ENCODE results near the gene PTPRG.
A peak's percentile ranks its signal among the peaks of the same experiment; 100 is the strongest.

PTPRG gene

DNA sequence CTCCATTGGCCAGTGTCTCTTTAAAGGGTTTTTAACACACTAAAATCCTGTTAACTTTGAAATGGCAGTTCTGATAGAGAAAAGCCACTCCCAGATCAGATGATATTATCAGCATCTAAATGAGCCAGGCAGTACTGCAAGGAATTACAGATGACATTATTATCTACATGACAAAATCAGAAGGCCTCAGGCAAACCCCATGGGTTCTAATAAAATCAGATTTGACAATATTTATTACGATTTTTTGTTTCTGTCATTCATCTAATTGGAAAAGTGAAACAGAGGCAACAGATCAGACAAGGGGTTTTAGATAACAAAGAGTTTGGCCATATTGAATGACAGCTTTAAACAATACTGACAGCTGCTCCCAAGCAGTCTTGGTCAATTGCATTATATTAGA, 699.3 kb downstream of the PTPRG start:
- no peak for DNase-seq

DNA sequence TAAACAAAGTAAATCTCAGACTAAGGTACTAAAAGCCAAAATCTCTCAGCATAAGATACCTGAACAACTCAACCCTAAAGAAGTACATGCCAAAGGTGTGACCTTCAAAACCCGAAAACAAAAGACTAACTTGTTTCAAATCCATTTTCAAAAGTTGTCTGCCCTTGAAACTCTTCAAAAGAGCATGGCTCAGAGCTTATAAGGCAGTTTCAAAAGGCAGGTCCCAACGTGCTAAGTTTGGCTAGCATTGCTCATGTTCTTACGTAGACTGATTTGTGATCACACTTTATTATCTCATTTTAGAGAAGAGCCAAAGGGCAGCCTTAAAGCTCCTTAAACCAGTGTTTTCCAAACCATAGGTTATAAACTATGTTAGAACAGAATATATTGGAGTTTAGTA, 699.8 kb downstream of the PTPRG start:
- no peak for DNase-seq

DNA sequence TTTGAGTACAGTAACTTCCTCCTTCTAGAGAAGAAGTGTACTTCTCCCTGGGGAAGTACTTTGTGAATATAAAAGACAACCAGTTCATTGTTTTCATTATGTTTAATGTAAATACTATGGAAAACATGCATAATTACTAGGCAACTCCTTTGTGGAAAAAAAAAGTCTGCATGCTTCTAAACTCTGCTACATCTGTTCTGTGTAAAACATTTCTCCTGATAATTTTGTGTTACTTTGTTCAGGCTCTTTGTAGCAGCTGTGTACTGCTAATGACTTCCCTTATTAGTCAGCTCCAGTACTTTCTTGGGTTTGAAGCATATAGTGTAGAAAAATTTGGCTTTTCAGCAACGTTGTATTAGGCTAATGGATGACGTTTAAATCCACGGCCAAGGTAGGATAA, 700.4 kb downstream of the PTPRG start:
- DNase-seq, result peak; percentile 11

DNA sequence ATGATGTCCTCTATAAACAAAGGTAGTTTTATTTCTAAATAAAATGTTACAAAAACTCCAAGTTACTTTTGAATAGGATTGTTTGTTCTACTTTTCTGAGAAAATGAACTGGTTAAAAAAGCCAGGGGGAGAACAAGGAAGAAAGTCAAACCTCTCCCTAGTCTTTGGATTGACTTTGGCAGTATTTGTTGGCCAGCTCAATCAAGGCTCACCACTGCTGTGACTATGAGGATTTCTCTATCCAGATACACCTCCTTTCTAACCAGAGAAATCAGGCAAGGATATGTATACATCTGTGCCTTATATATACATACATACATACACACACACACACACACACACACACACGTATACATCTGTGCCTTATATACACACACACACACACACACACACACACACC, 704.2 kb downstream of the PTPRG start:
- DNase-seq, result no peak

DNA sequence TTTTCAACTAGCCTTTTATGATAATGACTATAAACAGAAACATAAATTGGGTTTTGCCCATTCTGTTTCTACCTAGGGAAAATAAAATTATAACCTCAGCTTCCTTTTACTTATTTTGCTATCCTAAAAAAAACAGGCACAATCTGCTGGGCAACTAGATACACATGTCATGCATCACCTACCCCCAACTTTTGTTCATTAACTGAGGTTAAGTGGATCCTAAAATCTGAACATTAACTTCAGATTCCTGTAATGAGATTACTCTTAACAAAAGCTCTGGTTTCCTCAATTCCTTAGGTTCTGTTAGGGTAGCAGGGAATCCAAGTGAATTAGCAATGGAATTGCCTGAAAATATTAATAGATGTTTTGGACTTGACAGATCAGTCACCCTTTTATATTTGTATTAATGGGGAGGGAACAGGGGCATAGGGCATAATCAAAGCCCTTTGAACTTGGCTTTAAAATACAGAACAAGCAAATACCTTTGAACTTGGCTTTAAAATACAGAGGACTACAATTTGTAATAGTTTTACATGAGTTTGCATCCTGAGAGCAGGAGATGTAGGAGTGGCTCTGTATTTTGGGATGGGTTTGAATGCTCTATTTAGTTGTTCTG, 705.4 kb downstream of the PTPRG start:
- DNase-seq, result no peak

DNA sequence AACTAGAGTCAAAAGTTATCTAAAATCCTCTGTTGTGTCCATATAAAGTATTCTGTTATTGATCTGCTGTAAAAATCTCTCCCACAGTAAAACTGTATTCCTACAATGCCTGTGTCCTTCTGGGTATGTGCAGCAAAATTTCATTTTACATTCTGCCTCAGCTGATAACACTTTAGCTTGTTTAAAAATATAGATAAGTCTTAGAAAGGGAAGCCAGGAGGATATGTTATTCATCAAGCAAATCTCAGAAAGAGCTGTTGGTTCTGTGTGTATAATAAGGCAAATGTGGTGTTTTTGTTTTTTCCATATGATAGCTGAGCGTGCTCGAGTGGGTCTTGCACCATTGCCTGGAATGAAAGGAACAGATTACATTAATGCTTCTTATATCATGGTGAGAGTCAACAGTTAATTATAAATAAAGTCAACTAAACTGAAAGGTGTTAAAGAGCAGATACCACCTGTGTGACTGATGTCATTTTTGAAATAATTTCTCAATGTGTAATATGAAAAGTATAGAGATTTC, 715.3 kb downstream of the PTPRG start:
- DNase-seq, result no peak

DNA sequence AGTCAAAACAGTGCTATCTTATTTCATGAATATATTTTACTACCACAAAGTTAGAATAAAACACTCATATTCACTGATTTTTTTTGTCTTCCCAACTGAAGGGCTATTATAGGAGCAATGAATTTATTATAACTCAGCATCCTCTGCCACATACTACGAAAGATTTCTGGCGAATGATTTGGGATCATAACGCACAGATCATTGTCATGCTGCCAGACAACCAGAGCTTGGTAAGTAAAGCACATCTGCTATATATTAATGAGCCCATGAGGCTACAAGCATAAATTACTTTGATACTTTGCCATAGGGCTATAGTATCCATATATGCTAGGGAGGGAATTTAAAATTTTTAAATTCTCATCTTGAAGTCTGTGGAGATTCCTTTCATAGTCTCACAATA, 716.1 kb downstream of the PTPRG start:
- DNase-seq, result no peak

DNA sequence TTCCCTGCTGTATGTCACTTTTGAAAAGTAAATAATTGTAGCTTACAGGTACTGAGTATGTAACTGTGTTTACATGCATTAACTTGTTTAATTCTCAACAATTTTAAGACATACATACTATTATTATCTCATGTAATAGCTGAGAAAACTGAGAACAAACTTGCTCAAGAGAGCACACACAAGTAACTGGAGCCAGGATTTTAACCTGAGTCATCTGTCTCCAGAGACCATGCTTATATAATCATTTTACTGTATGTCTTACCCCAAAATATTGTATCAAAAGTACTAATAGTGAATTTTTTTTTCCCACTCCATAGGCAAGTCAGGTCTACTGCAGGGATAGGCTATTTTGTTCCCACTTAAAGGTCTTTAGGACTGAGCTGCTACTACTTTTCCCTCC, 716.6 kb downstream of the PTPRG start:
- DNase-seq, result no peak

DNA sequence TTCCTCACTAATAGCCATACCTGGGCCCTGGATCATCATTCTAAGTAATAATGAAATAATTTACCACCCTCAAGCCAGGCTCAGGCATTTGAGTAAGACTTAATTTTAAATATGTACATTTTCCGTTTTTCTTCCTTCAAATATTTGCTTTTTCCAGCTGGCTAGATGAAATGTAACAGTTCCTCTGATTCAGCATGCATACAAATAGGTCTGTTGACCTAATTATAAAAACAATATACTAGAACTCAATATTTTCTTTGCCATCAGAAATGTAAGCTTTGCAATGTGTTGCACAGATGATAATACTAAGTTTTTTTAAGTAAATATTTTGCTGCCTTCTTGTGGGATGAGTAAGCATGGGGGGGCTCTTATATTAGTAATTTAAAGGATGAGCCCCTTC, 720.4 kb downstream of the PTPRG start:
- DNase-seq, result no peak

DNA sequence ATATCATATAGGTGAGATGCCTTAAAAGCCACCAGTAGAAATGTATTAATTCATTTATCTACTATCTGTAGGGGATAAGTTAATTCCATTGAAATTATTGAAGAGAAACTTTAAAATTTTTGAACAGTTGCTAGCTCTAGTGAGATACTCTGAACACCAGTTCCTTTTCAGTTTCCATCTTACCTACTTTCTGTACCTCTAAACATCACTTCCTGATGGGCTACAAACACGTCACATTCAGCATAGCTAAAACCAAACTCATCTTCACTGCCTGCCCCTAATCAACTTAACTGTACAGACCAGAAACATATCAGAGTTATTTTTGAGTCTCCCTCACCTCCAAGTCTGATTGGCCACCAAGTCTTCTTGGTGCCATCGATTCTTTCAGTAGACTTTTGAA, 723.1 kb downstream of the PTPRG start:
- DNase-seq, result no peak

DNA sequence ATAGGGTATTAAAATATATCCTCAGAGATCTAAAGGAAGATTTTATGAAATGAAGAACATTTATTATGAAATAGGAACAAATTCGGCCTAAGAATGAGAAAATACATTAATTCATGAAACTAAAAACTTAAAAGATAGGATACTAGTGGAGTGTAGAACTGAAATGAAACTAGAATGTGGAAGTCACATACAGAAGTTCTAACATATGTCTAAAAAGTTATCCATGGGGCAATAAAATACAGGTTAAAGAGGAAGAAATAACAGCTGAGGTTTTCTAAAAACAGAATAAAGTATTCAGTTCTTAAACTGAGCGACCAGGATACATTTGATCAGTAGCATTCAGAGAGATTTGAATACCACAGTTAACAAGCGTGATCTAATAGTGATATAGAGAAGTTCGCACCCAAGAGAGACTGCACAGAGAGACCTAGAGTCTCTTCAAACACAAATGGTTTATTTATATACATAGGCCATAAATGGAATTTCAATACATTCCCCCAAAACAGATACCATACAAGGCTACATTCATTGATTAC, 726.1 kb downstream of the PTPRG start:
- DNase-seq, result no peak

DNA sequence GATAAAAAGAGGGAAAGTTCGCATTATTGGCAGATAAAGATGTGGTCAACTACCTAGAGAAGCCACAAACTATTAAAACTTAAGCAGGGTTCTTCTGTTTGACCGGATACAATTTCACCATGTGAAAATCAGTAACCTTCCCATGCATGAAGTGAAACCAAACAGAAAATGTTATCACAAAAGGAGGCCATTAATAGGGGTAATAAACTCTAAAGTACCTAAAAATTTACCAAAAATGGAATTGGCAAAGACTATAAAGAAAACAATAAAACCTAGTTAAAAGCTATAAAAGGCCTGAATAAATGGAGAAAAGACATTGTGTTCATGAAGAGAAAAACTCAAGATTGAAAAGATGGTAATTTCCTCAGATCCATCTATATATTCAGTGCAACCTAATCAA, 728.6 kb downstream of the PTPRG start:
- no peak for DNase-seq

DNA sequence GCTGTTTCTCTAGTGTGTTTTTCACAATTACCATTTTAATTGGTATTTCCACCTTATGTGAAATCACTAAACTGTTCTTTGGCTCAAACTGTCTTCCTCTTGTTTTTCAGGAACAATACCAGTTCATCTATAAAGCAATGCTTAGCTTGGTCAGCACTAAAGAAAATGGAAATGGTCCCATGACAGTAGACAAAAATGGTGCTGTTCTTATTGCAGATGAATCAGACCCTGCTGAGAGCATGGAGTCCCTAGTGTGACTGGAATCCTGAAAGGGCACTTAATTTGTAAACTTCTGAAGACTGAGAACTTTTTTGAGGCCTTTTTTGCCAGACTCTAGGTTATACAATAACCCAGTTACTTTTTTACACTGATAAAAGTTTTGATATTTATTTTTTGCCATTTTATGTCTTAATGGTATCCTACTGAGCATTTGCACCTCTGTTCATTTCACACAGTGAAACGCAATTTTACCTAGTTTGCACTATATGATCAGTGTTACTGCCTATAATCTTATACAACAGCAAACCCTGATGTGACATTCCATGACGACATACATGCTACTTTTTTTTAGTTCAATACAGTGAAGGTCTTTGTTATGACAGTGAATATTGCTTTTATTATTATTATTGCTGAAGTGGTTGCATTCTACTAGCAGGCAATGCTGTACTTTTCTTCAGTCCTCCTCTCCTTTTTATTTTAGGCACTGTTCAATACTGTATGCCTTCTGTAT, 731.8 kb downstream of the PTPRG start:
- no peak for DNase-seq

DNA sequence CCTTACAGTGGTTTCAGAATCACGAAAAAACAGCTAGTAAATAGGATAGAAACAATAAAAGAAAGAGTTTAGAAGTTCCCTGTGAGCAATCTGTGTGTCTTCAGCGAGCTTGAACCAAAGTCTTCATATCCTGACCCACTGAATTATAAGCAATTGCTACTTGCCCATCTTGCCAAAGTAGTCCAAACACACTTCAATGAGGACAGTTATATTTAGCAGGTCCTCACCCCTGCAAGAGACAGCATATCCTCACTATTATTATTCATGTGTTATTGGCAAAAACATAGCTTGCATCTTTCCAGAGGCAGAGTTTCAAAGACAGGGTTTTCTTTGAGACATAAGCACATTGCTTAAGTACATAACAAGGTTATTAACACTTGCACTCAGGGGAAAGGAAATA, 734.2 kb downstream of the PTPRG start:
- no peak for DNase-seq

DNA sequence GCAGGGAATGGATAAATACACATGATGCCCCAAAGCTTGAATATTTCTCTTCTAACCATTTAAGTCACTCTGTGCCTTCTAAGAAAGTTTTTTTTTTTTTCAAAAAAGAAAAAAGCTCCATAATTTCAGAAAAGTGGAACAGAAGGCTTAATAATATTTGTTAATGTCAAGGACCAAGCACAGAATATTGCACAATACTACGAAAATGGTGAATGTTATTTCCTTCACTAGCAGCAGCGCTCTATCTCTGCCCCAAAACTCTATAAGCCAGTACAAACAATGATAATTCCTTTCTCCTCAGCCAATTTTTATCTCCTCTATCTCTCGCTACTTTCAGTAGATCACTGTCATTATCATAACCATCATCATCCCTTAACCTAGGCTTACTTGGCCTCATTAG, 739.2 kb downstream of the PTPRG start:
- no peak for DNase-seq

DNA sequence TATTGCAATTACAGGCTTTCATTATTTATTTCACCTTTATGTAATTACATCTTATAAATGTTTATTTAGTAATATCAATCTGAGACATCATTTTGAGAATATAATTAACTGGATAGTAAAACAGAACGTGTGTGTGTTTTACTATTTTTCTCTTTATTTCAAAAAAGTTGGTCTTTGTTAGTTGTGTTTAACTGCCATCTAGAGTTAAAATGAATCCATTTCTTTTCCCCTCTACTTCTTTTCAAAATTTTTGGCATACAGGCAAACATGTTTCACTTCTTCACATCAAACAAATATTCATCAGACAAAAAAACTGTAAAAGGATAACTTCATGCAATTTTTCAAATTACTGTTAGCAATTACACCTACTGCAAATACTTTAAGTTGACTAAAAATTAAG, 750.8 kb downstream of the PTPRG start:
- DNase-seq, result no peak

DNA sequence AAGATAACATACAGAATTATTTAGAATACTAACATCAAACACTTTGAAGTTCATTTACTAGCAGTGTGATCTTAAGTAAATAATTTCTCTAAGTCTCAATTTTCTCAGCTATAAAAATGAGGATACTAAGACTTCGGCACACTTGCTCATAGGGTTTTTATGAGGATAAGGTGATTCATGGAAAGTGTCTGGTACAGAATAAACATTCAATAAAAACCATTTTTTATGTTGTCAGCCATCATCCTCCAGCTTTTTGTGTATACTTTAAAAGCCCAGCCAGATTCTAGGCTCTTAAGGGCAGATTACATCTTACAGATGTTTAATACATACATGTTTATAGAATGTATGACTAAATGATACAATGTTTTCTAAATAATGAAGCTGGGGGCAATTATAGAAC, 755.2 kb downstream of the PTPRG start:
- DNase-seq, result no peak

DNA sequence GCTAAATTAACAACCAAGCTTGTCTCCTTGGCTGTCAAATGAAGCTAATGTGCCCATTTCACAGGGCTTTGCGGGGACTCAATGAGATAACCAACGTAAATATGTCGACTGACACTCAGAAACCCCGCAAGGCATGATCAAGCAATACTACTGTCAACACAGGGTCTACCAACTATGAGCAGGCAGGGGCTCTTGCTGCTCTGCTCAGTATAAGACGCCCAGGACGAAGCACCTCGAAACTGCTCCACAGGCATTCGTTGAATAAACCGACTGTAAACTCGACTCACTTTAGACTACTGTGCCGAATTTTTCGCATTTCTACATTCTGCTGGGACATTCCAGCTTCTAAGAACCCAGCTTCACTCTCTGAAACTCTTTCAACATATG, 757.0 kb downstream of the PTPRG start:
- no peak for DNase-seq

DNA sequence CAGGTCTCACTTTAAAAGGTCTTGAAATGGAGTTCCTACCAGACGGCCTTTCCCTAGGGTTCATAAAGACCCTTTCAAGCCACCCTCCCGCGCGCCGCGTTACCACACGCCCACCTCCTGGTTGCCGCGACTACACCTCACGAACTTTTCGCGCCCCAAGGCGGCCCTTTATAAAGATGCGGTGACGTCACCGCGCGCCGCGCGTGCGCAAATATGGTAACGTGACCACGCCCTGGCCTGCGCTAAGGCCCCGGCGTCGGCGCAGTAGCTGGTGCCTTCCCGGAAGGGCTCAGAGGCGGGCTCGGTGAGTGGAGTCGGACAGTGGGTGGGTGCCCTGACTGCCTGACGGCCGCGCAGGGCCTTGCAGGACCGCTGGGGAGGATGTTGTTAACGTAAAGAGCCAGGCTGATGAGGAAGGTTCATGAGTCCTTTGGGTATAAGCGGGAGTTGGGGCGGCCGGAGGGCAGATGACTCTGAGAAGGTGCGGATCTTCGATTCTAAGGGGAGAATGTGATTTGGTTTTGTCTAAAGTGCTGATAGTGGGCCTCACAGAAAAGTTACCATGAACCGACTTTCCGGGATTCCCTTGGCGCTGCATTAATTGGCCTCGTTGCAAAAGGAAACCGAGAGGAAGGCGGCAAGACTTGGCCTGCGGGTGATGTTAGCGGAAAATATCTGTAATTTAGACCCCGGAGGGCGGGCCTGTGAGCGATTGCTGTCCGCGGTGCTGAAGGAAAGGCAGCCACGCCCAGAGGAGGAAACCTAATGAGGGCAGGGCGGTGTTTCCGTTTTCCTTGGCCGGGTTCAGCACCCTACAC, 757.6 kb downstream of the PTPRG start:
- DNase-seq, result peak; percentile 78

DNA sequence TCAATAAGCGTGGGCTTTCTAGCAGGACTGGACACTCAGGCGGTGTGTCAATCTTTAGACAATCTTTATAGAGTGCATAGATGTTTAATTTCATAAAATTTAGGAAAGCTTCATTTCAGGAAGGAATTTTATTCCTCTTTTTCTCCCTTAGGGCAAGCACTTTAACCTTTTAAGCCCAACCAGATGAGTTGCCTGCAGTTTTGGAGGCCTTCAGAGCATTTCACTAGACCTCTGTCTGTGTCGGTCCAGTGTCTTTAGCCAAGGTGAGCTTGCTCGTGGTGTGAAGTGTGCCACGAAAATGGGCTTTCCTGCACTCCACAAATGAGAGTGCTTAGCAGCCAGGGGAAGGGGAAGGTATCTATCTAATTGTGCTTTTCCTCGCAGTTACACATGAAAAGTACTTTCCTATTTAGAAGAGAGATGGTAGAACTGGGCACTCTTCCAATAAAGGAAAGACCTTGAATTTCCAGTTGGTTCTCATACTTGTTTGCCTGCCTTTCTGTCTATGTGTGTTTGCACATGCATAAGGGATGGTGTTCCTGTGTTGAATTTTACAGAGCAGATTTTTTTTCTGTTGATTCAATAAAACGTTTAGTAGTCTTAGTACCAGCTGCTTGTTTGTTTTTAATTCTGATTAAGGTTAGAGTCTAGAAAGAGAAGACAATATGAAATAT, 758.3 kb downstream of the PTPRG start:
- no peak for DNase-seq

DNA sequence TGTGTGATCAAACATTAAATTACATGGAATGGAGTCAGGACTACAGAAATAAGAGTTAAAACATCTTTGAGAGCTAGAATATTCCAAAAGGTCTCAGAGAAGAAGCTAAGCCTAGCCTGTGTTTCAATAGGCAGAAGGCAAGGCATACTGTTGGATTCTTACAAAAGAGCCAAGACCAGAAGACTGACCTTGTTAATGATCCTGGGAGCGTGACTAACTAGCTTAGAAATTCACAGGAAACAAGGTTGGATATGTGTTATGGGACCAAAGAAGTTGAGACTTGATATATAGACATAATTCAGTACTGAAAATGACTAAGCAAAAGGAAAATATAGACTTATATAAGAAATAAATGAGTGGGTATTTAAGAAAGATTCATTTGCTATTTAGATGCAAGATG, 761.9 kb downstream of the PTPRG start:
- DNase-seq, result no peak

DNA sequence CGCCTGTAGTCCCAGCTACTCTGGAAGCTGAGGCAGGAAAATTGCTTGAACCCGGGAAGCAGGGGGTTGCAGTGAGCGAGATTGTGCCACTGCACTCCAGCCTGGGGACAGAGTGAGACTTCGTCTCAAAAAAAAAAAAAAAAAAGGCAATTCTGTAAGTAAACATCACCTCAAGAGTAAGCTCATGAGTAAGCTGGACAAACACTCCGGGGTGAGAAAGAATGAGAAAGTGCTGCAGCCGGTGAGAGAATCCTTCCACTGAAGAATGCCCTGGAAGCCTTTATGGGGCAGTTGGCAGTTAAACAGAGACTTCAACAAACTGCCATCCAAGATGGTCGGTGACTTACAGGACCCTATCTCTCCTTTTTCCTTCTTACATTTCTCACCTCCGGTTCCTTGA, 764.5 kb downstream of the PTPRG start:
- no peak for DNase-seq

DNA sequence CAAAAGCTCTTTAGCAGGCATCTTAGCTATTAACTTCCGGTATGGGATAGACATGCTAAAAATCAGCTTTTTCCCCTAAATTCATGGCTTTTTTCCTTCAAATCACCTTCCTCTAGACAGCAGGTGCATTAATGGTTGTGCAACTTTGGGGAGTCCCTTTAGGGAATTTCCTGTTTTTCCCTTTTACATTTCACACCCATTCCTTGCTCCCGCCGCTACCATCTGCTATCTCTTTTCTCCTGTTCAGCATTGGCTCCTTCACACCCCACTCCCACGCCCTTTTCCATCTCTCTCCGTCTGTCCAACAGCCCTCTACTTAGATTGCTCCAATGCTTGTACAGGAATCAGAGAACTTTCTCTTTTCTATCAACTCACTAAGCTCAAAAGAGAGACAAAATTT, 768.6 kb downstream of the PTPRG start:
- peak; percentile 77 for DNase-seq
